Hepatocyte (in vitro differentiated cells): ENCODE results near the gene VWA7.

Experiments used
- CTCF ChIP-seq: fragments of 200-600 bp; sonication (generic); IDR thresholded peaks from 2 replicates; pipeline ENCODE4 v1.5.1; 2016; ENCODE audit warnings: antibody characterized with exemption, mild to moderate bottlenecking; ENCODE audit not compliant: poor library complexity
- EZH2 ChIP-seq: fragments of 200-600 bp; sonication (generic); IDR thresholded peaks from 2 replicates; pipeline ENCODE4 v1.6.1; 2016; ENCODE audit warnings: antibody characterized with exemption, mild to moderate bottlenecking, borderline replicate concordance
- EZH2phosphoT487 ChIP-seq: fragments of 200-600 bp; sonication (generic); IDR thresholded peaks from one replicate; pipeline ENCODE4 v1.6.1; 2018; ENCODE audit warnings: antibody characterized with exemption, mild to moderate bottlenecking, low read depth, moderate library complexity; ENCODE audit not compliant: unreplicated experiment, severe bottlenecking

- TF ChIP-seq CTCF, result no peak
- TF ChIP-seq EZH2, result no peak
- TF ChIP-seq EZH2phosphoT487, result no peak
These were observed 50.0 kb downstream of the VWA7 start for GRCh38 chr6:31727034-31727716.
